NB4 (cell line): Measurements from ENCODE around the gene EEIG1.

Experiments
- DNase-seq: peaks from one replicate; pipeline ENCODE4 v3.0.0; 2010; ENCODE audit warnings: low read depth
- H3K4me3 ChIP-seq: one replicate; pipeline ENCODE4 v1.5.1; 2011; ENCODE audit warnings: mild to moderate bottlenecking, low read depth, low read length, moderate library complexity
- MYC ChIP-seq: IDR thresholded peaks from 2 replicates; pipeline ENCODE4 v1.6.1; 2011; ENCODE audit warnings: low read depth, low read length
- POLR2A ChIP-seq: IDR thresholded peaks from 2 replicates; pipeline ENCODE4 v1.6.1; 2011; ENCODE audit warnings: mild to moderate bottlenecking; ENCODE audit not compliant: insufficient read length; ENCODE audit errors: extremely low read depth
- TF ChIP-seq, protein P1 (sequence below): IDR thresholded peaks from 2 replicates; pipeline ENCODE4 v1.6.1; 2011; ENCODE audit warnings: low read depth, low read length
- TF ChIP-seq, protein P2 (sequence below): IDR thresholded peaks from one replicate; pipeline ENCODE4 v1.5.1; 2012; ENCODE audit warnings: low read depth, low read length

EEIG1 gene

DNA sequence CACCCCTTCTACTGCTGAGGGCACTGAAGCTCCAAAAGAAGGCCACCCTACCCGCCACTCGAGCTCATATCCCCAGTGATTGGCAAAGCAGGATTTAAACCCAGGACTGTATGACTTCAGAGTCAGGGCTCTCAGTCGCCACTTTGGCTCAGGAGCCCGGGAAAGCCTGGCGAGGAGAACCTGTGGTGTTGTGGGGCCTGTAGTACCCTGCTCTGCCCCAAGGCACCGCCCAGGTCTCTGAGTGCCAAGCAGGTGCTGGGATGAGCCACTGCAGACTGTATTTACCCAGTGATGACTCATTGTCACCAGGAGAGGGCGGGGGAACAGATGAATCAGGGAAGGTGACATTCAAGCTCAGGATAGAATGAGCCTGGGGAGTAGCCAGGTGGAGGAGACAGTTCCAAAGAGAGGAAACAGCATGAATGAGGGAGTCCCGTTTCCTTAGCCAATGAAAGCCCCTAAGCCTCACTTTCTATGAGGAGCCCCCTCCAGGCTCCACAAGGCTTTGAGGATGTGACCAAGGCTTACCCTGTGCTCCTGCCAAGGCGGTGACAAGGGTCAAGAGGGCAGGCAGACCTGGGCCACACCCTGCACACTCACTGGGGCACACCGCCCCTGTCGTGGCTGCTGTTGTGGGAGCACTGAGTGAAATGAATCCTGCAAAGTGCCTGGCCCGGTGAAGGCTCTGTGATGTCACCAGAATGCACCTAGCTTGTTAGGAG is 25.3 kb downstream of the EEIG1 start:
- TF ChIP-seq, protein P1, sequence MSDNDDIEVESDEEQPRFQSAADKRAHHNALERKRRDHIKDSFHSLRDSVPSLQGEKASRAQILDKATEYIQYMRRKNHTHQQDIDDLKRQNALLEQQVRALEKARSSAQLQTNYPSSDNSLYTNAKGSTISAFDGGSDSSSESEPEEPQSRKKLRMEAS: no peak
- TF ChIP-seq, protein P2, sequence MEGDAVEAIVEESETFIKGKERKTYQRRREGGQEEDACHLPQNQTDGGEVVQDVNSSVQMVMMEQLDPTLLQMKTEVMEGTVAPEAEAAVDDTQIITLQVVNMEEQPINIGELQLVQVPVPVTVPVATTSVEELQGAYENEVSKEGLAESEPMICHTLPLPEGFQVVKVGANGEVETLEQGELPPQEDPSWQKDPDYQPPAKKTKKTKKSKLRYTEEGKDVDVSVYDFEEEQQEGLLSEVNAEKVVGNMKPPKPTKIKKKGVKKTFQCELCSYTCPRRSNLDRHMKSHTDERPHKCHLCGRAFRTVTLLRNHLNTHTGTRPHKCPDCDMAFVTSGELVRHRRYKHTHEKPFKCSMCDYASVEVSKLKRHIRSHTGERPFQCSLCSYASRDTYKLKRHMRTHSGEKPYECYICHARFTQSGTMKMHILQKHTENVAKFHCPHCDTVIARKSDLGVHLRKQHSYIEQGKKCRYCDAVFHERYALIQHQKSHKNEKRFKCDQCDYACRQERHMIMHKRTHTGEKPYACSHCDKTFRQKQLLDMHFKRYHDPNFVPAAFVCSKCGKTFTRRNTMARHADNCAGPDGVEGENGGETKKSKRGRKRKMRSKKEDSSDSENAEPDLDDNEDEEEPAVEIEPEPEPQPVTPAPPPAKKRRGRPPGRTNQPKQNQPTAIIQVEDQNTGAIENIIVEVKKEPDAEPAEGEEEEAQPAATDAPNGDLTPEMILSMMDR: no peak
- TF ChIP-seq POLR2A: no peak
- no peak for TF ChIP-seq MYC
- DNase-seq: peak; percentile 38
- H3K4me3 ChIP-seq: no peak overlapping the region

DNA sequence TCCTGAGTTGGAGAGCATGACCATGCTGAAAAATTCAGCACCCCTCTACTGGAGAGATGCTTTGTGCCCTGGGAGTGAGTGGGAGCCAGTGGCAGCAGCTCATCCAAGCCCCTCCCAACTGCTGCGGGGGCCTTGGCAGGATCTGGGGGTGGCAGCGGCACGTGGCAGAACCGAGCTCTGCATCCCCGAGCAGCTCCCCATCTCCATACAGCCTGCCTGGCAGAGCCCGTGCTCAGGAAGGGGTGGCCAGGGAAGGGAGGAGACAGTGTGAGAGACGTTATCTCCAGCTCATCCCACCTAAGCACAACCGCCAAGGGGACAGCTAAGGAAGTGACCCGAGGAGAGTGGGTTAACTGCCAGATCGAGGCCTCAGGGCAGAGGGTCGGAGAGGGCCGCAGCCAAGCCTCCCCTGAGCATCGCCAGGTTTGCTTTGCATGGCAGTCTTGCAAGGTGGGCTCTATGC is 25.9 kb downstream of the EEIG1 start:
- H3K4me3 ChIP-seq: no peak overlapping the region
- TF ChIP-seq, protein P2: no peak
- TF ChIP-seq, protein P1: no peak
- no peak for TF ChIP-seq POLR2A
- TF ChIP-seq MYC: no peak
- DNase-seq: no peak

DNA sequence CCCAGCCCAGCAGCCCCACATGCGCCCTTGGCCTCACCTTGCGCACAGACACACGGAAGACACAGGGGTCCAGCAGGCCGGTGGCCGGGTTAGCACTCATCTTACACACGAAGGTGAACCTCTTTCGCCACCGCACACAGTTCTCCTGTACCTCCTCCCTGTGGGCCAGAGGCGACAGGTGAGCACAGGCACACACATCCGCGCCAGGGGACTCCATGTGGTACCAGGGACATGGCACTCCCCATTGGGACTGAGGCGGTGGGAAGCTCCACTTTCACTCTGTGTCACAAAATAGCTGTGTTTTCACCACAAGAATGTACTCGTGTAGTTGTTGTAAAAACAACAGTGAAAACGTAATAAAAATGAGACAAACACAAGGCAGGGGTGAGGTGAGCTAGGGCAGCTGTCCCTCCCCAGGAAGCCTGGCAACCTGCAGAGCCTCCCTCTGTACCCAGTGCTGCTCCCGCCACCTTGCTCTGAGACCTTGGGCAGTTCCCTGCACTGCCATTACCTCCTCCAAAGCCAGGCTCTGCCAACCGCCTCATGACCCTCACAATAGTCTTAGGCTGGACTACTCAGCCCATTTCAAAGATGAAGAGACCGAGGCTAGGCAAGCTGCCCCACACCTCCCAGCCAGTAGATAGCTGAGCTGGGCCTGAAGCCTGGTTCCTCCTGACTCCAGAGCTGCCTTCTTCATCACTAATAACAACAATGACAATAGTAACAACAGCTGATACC is 26.9 kb downstream of the EEIG1 start:
- no peak for DNase-seq
- TF ChIP-seq, protein P2: no peak
- TF ChIP-seq, protein P1: no peak
- no peak for TF ChIP-seq MYC
- no peak for TF ChIP-seq POLR2A
- H3K4me3 ChIP-seq: no peak overlapping the region

DNA sequence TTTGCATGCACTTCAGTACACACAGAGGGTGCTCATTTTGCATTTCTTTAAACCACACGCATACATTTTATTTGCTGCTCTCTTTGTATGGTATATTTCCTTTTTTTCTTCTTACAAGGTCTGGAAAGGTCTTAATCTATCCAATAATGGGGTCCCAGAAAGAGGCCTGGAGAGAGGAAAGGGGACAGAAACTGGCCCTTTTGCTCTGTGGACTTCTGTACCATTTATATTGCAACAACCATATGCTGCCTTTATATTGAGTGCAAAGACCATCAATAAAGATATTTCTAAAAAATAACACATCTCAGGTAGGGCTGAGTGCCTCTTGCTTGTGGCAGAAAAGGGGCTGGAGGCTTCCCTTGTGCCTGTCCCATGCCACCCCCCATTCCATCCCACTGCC is 27.6 kb downstream of the EEIG1 start:
- no peak for TF ChIP-seq POLR2A
- TF ChIP-seq, protein P2: no peak
- no peak for DNase-seq
- no peak overlapping the region for H3K4me3 ChIP-seq

DNA sequence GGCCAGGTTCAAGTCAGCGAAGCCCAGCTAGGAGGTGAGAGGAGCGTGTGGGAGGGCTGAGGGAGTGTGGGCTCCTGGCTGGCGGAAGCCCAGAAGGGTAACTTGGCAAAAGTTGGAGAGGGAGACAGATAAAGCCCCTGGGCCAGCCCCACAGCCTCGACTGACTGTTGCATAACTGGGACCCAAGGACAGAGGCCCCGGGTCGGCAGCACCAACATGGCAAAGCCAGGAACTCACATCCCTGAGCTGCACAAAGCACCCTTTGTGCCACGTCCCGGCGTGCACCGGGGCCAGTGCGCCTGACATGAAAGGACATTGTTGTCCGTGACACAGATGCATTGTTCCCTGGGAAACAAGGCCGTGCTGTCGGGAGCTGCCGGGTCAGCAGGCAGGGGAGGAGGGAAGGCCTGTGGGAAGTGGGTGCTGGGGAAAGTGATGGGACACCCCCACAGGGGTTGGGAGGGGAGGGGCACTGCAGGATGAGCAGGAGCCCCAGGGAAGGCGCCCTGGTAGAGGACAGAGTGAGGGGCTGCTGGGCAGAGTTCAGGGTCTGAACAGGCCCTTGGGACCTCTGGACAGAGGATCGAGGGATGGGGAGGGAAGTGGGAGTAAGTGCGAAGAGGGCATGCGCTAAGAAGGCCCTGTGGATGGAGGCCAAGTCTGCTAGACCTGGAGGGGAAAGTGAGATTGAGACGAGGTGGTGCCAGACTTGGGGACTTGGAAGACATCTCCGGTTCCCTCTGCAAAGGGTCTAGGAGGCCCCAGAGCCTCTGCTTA is 30.1 kb downstream of the EEIG1 start:
- no peak for DNase-seq
- TF ChIP-seq, protein P2: no peak
- TF ChIP-seq MYC (no peak), POLR2A (no peak)
- TF ChIP-seq, protein P1: no peak
- H3K4me3 ChIP-seq: no peak overlapping the region
